Liver (tissue), 9 donors: ENCODE data around the gene WSCD1. TPM values are rescaled to one million over a fixed set of nuclear protein-coding genes. Genes with fewer than 3 reads are reported as not detected.

Experiments
- DNase-seq: peaks from one replicate; pipeline ENCODE4 v3.0.0-alpha.2; 2017; ENCODE audit warnings: low spot score
- H3K27ac ChIP-seq, 2 donors: one replicate each; pipeline ENCODE4 v1.7.0; 2013; ENCODE audit warnings: inconsistent platforms in 2 of 2, low read length in 2 of 2, control low read depth in 1 of 2, low read depth in 1 of 2, mild to moderate bottlenecking in 1 of 2
- H3K27me3 ChIP-seq, 4 donors: one replicate each; pipeline versions ENCODE4 v1.6.1 to v1.7.0; 2013; ENCODE audit warnings: low read length in 3 of 4, inconsistent platforms in 1 of 4, mild to moderate bottlenecking in 1 of 4, moderate library complexity in 1 of 4; ENCODE audit not compliant: control insufficient read depth in 4 of 4, insufficient read depth in 4 of 4
- H3K36me3 ChIP-seq, 4 donors: one replicate each; pipeline versions ENCODE4 v1.6.1 to v1.7.0; 2013; ENCODE audit warnings: low read length in 3 of 4, mild to moderate bottlenecking in 3 of 4, low read depth in 1 of 4, moderate library complexity in 1 of 4; ENCODE audit not compliant: control insufficient read depth in 4 of 4, insufficient read depth in 3 of 4
- H3K4me1 ChIP-seq, 4 donors: one replicate each; pipeline versions ENCODE4 v1.6.1 to v1.7.0; 2013; ENCODE audit warnings: low read length in 3 of 4, mild to moderate bottlenecking in 3 of 4, moderate library complexity in 1 of 4; ENCODE audit not compliant: control insufficient read depth in 4 of 4, insufficient read depth in 4 of 4
- H3K4me3 ChIP-seq, 3 donors: one replicate each; pipeline versions ENCODE4 v1.6.1 to v1.7.0; 2013; ENCODE audit warnings: low read length in 3 of 3, control low read depth in 1 of 3, low read depth in 1 of 3, mild to moderate bottlenecking in 1 of 3
- H3K9ac ChIP-seq, 2 donors: one replicate each; pipeline ENCODE4 v1.7.0; 2013; ENCODE audit warnings: low read length in 2 of 2, mild to moderate bottlenecking in 2 of 2, moderate library complexity in 2 of 2, control low read depth in 1 of 2, low read depth in 1 of 2
- H3K9me3 ChIP-seq, 4 donors: one replicate each; pipeline versions ENCODE4 v1.6.1 to v1.7.0; 2013; ENCODE audit warnings: low read length in 3 of 4; ENCODE audit not compliant: control insufficient read depth in 4 of 4
- ATF3 ChIP-seq: IDR thresholded peaks from 2 replicates; pipeline ENCODE4 v1.6.1; 2016; ENCODE audit warnings: antibody characterized with exemption
- CTCF ChIP-seq: fragments of 150-350 bp; IDR thresholded peaks from 2 replicates; pipeline ENCODE4 v1.5.1; 2017; ENCODE audit warnings: improper control_type of control experiment, low read depth, low read length; ENCODE audit not compliant: missing input control
- EGR1 ChIP-seq, 2 donors: IDR thresholded peaks; 2 replicates each; pipeline ENCODE4 v1.6.1; 2016 to 2018; ENCODE audit warnings: antibody characterized with exemption in 2 of 2, low read depth in 2 of 2
- FOXA1 ChIP-seq: IDR thresholded peaks from 2 replicates; pipeline ENCODE4 v1.6.1; 2016; ENCODE audit warnings: antibody characterized with exemption
- FOXA2 ChIP-seq: IDR thresholded peaks from 2 replicates; pipeline ENCODE4 v1.6.1; 2016; ENCODE audit warnings: antibody characterized with exemption
- GABPA ChIP-seq, 2 donors: IDR thresholded peaks in 1 of 2; conservative IDR thresholded peaks in 1 of 2; 2 replicates each; pipeline ENCODE4 v1.6.1; 2016; ENCODE audit warnings: antibody characterized with exemption in 2 of 2, mild to moderate bottlenecking in 1 of 2, moderate library complexity in 1 of 2
- HNF4A ChIP-seq, 2 donors: conservative IDR thresholded peaks; 2 replicates each; pipeline ENCODE4 v1.6.1; 2016; ENCODE audit warnings: antibody characterized with exemption in 2 of 2, mild to moderate bottlenecking in 2 of 2
- HNF4G ChIP-seq: IDR thresholded peaks from 2 replicates; pipeline ENCODE4 v1.6.1; 2016; ENCODE audit warnings: antibody characterized with exemption
- JUND ChIP-seq, 2 donors: IDR thresholded peaks; 2 replicates each; pipeline ENCODE4 v1.6.1; 2016; ENCODE audit warnings: antibody characterized with exemption in 2 of 2
- MAX ChIP-seq: IDR thresholded peaks from 2 replicates; pipeline ENCODE4 v1.6.1; 2016; ENCODE audit warnings: antibody characterized with exemption
- NR2F2 ChIP-seq: IDR thresholded peaks from 2 replicates; pipeline ENCODE4 v1.6.1; 2016; ENCODE audit warnings: antibody characterized with exemption
- RAD21 ChIP-seq, 2 donors: IDR thresholded peaks; 2 replicates each; pipeline ENCODE4 v1.6.1; 2016; ENCODE audit warnings: antibody characterized with exemption in 2 of 2, mild to moderate bottlenecking in 2 of 2
- REST ChIP-seq: IDR thresholded peaks from 2 replicates; pipeline ENCODE4 v1.6.1; 2016; ENCODE audit warnings: antibody characterized with exemption, mild to moderate bottlenecking
- RXRA ChIP-seq, 2 donors: IDR thresholded peaks; 2 replicates each; pipeline ENCODE4 v1.6.1; 2017 to 2018; ENCODE audit warnings: antibody characterized with exemption in 2 of 2, mild to moderate bottlenecking in 1 of 2
- SP1 ChIP-seq: IDR thresholded peaks from 2 replicates; pipeline ENCODE4 v1.6.1; 2018; ENCODE audit warnings: antibody characterized with exemption, mild to moderate bottlenecking
- TAF1 ChIP-seq: conservative IDR thresholded peaks from 2 replicates; pipeline ENCODE4 v1.6.1; 2016; ENCODE audit warnings: antibody characterized with exemption, mild to moderate bottlenecking
- YY1 ChIP-seq: IDR thresholded peaks from 2 replicates; pipeline ENCODE4 v1.6.1; 2016; ENCODE audit warnings: antibody characterized with exemption, mild to moderate bottlenecking
- ZBTB33 ChIP-seq: IDR thresholded peaks from 2 replicates; pipeline ENCODE4 v1.6.1; 2016; ENCODE audit warnings: antibody characterized with exemption
- WGBS: extraction: QIAGEN DNeasy Blood & Tissue Kit; methylation state at CpG from one replicate; pipeline ENCODE4 v1.1.7; 2013; 5-methylcytosine and 5-hydroxymethylcytosine counted together
- polyA plus RNA-seq, 2 donors: library from polyadenylated mRNA; stranded (reverse) in 1 of 2; unstranded in 1 of 2; fragments of 200-250 nt in 1 of 2; fragments of >200 nt in 1 of 2; fragmentation: Nextera tagmentation in 1 of 2; extraction: Ambion mirVana in 1 of 2; gene quantifications; one replicate each; pipeline versions ENCODE4 v1.2.1 to v1.2.3, GENCODE V29; 2013 to 2015
- total RNA-seq, 2 donors: library from RNA; depleted of rRNA; stranded (reverse); fragments of >200 nt; gene quantifications; one replicate each; pipeline ENCODE4 v1.2.3, GENCODE V29; 2014
- donor health status: healthy.
- donor health status: healthy.
- donor health status: healthy.
- donor health status: healthy.
- donor health status: healthy.

Gene WSCD1
- total and polyA plus RNA-seq, 4 donors: 0.10 to 3.8 (median 1.3) TPM

GRCh38 chr17:6079155-6079888, 9.1 kb downstream of the WSCD1 start:
- Histone ChIP-seq H3K4me3 (no peak overlapping the region), H3K36me3 (no peaks in the 10 kb centered on the region), H3K9ac (no peak overlapping the region), H3K4me1 (no peaks in the 10 kb centered on the region), H3K27me3 (no peaks in the 10 kb centered on the region), H3K27ac (no peak overlapping the region), H3K9me3 (no peaks in the 10 kb centered on the region)
- WGBS: 87% methylated on average over 13 of the region's 13 CpGs
- DNase-seq: no peak
- TF ChIP-seq HNF4A (conservative IDR thresholded peaks at IDR 0.05): no peak
- no peak for TF ChIP-seq HNF4G
- no peak for TF ChIP-seq RAD21 (IDR thresholded peaks at IDR 0.05)
- TF ChIP-seq TAF1: no peak
- no peak for TF ChIP-seq EGR1 (IDR thresholded peaks at IDR 0.05; ENCODE audit: low read depth in 2 of 2)
- no peak for TF ChIP-seq JUND (IDR thresholded peaks at IDR 0.05)
- TF ChIP-seq ATF3: no peak

GRCh38 chr17:6079960-6080359, 9.8 kb downstream of the WSCD1 start:
- WGBS: 97% methylated on average over 2 of the region's 2 CpGs
- no peak overlapping the region for H3K9ac ChIP-seq
- no peak overlapping the region for H3K27ac ChIP-seq
- TF ChIP-seq NR2F2 (no peak), MAX (no peak), FOXA1 (no peak), YY1 (no peak), ZBTB33 (no peak), SP1 (no peak)
- no peaks in the 10 kb centered on the region for H3K4me1 ChIP-seq
- no peaks in the 10 kb centered on the region for H3K27me3 ChIP-seq
- H3K36me3 ChIP-seq: no peaks in the 10 kb centered on the region
- no peaks in the 10 kb centered on the region for H3K9me3 ChIP-seq
- H3K4me3 ChIP-seq: no peak overlapping the region
- DNase-seq: no peak

GRCh38 chr17:6080711-6081430, 10.7 kb downstream of the WSCD1 start:
- Histone ChIP-seq H3K9ac (no peak overlapping the region), H3K36me3 (no peaks in the 10 kb centered on the region), H3K4me3 (no peak overlapping the region), H3K4me1 (no peaks in the 10 kb centered on the region), H3K27ac (no peak overlapping the region), H3K27me3 (no peaks in the 10 kb centered on the region), H3K9me3 (no peaks in the 10 kb centered on the region)
- WGBS: 95% methylated on average over 35 of the region's 35 CpGs
- DNase-seq: no peak
- no peak for TF ChIP-seq JUND (IDR thresholded peaks at IDR 0.05)
- no peak for TF ChIP-seq NR2F2
- no peak for TF ChIP-seq RAD21 (IDR thresholded peaks at IDR 0.05)
- no peak for TF ChIP-seq TAF1
- no peak for TF ChIP-seq EGR1 (IDR thresholded peaks at IDR 0.05; ENCODE audit: low read depth in 2 of 2)
- TF ChIP-seq RXRA (IDR thresholded peaks at IDR 0.05): no peak
- no peak for TF ChIP-seq YY1
- TF ChIP-seq CTCF: no peak
- no peak for TF ChIP-seq REST
- TF ChIP-seq MAX: no peak
- TF ChIP-seq HNF4A (conservative IDR thresholded peaks at IDR 0.05): no peak
- TF ChIP-seq FOXA2: no peak
- no peak for TF ChIP-seq SP1
- no peak for TF ChIP-seq GABPA (IDR thresholded peaks at IDR 0.05 in 1 of 2, conservative IDR thresholded peaks at IDR 0.05 in 1 of 2)
